Measurements from ENCODE around the gene ZIC4. TPM values are rescaled to one million over a fixed set of nuclear protein-coding genes. Genes with fewer than 3 reads are reported as not detected.

Gene ZIC4
- total and polyA plus RNA-seq, 9 of the 15 experiments (the other 6 are each of a cell fraction or from before 2014, with no cell fraction given) = not detected

- TF ChIP-seq PURB (CRISPR knock-in tag; IDR thresholded peaks at IDR 0.05; ENCODE audit: low read depth) = no peak
Measured at GRCh38 chr3:147397155-147397874, 9.0 kb downstream of the ZIC4 start (continued).

- no peaks in the 10 kb centered on the region for H3K36me3 ChIP-seq (ENCODE audit: control insufficient read depth, insufficient read depth, low read length)
- intact Hi-C loops (cut with micrococcal nuclease) (no loop called here), in situ Hi-C loops (cut with MboI) (loop anchor here (25.0 kb wide), 1 partner anchor 1541 kb away; no protein-coding TSS in a partner anchor)
- H3K4me2 ChIP-seq (ENCODE audit: insufficient read depth, low read length) = no peak overlapping the region
- no peaks in the 10 kb centered on the region for H4K20me1 ChIP-seq (replicated peaks; ENCODE audit: control insufficient read depth, insufficient read depth, low read length)
- no peak overlapping the region for H2AFZ ChIP-seq (ENCODE audit: low read depth, low read length)
- TF ChIP-seq, protein P1, sequence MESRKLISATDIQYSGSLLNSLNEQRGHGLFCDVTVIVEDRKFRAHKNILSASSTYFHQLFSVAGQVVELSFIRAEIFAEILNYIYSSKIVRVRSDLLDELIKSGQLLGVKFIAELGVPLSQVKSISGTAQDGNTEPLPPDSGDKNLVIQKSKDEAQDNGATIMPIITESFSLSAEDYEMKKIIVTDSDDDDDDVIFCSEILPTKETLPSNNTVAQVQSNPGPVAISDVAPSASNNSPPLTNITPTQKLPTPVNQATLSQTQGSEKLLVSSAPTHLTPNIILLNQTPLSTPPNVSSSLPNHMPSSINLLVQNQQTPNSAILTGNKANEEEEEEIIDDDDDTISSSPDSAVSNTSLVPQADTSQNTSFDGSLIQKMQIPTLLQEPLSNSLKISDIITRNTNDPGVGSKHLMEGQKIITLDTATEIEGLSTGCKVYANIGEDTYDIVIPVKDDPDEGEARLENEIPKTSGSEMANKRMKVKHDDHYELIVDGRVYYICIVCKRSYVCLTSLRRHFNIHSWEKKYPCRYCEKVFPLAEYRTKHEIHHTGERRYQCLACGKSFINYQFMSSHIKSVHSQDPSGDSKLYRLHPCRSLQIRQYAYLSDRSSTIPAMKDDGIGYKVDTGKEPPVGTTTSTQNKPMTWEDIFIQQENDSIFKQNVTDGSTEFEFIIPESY (CRISPR knock-in tag; IDR thresholded peaks at IDR 0.05) = no peak
- TF ChIP-seq BRD9 (IDR thresholded peaks at IDR 0.05; ENCODE audit: low read depth, partially characterized antibody) (no peak), XRCC3 (IDR thresholded peaks at IDR 0.05) (no peak), CBX3 (IDR thresholded peaks at IDR 0.05; ENCODE audit: borderline replicate concordance in 1 of 2, low read length in 2 of 2) (no peak), NFE2 (IDR thresholded peaks at IDR 0.05; ENCODE audit: low read depth) (no peak), CREM (IDR thresholded peaks at IDR 0.05; ENCODE audit: low read depth) (no peak), NRF1 (conservative IDR thresholded peaks at IDR 0.05 in 1 of 2, IDR thresholded peaks at IDR 0.05 in 1 of 2) (no peak), ZNF780A (CRISPR knock-in tag; IDR thresholded peaks at IDR 0.05) (no peak)
- TF ChIP-seq, protein P2, sequence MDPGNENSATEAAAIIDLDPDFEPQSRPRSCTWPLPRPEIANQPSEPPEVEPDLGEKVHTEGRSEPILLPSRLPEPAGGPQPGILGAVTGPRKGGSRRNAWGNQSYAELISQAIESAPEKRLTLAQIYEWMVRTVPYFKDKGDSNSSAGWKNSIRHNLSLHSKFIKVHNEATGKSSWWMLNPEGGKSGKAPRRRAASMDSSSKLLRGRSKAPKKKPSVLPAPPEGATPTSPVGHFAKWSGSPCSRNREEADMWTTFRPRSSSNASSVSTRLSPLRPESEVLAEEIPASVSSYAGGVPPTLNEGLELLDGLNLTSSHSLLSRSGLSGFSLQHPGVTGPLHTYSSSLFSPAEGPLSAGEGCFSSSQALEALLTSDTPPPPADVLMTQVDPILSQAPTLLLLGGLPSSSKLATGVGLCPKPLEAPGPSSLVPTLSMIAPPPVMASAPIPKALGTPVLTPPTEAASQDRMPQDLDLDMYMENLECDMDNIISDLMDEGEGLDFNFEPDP (CRISPR knock-in tag; IDR thresholded peaks at IDR 0.05) = no peak
- peaks cover 0 to 21% of the 10 kb centered on the region in 2 experiments; a peak in 2 of 5 replicates for H3K4me1 ChIP-seq (replicated peaks in 1 of 2; ENCODE audit: control insufficient read depth in 2 of 2, insufficient read depth in 2 of 2, low read length in 2 of 2)
- peaks cover 7 to 52% of the 10 kb centered on the region in 2 experiments; a peak in 4 of 5 replicates for H3K27me3 ChIP-seq (ENCODE audit: control insufficient read depth in 2 of 2, insufficient read depth in 2 of 2, low read length in 2 of 2)
- no peaks in the 10 kb centered on the region for H3K9me1 ChIP-seq (ENCODE audit: control insufficient read depth, insufficient read depth, low read length)
- H3K9ac ChIP-seq (ENCODE audit: insufficient read depth in 1 of 2, low read depth in 2 of 2, low read length in 2 of 2) = no peak overlapping the region
- ChIA-PET POLR2A (no interaction called here), CTCF (ENCODE audit: low intra/inter-chr PET ratio) (no interaction called here)
- DNase-seq (ENCODE audit: extremely low read depth in 1 of 4, low spot score in 3 of 4) (no peak), ATAC-seq (no peak), FAIRE-seq (no peak)
- 2% methylated on average over 13 of the region's 17 CpGs for WGBS (ENCODE audit: insufficient coverage, low coverage, missing lambda C conversion rate)
- BruUV-seq (replicated peaks) = no TSS peak
- H3K79me2 ChIP-seq (ENCODE audit: control insufficient read depth, insufficient read depth, low read length) = no peaks in the 10 kb centered on the region
- no peak overlapping the region for H3K4me3 ChIP-seq
- no peak overlapping the region for H3K27ac ChIP-seq (ENCODE audit: extremely low read depth, low read depth, low read length)
- H3K9me3 ChIP-seq (replicated peaks; ENCODE audit: control insufficient read depth, insufficient read depth, low read depth, low read length) = no peaks in the 10 kb centered on the region
Measured at GRCh38 chr3:147396712-147397046, 9.7 kb downstream of the ZIC4 start.

All from K562 (cell line).